KG1 (cell line): ENCODE measurements around the gene CCDC187.
"Not testable (repeated sequence)": the region's sequence is repeated elsewhere in the genome, so short reads cannot be mapped to it uniquely, and the experiment has no call there.

Experiments used
- DNase-seq: peaks from one replicate; lab custom pipeline; 2025; lab: John Stamatoyannopoulos, UW

The CCDC187 gene

GRCh38 chr9:136266641-136267040 lies 37.3 kb downstream of the CCDC187 start:
- DNase-seq: not testable (repeated sequence)

GRCh38 chr9:136265561-136266355 lies 38.1 kb downstream of the CCDC187 start:
- DNase-seq: no peak

- no peak for DNase-seq
Observed at GRCh38 chr9:136264441-136265405, 39.2 kb downstream of the CCDC187 start.

GRCh38 chr9:136264031-136264430 lies 39.9 kb downstream of the CCDC187 start:
- no peak for DNase-seq

- DNase-seq: no peak
Observed at GRCh38 chr9:136262671-136263178, 41.2 kb downstream of the CCDC187 start.

GRCh38 chr9:136261686-136262430 lies 42.0 kb downstream of the CCDC187 start:
- DNase-seq: no peak

GRCh38 chr9:136260936-136261472 lies 42.9 kb downstream of the CCDC187 start:
- no peak for DNase-seq

- no peak for DNase-seq
Observed at GRCh38 chr9:136260521-136260920, 43.4 kb downstream of the CCDC187 start.

GRCh38 chr9:136259836-136260235 lies 44.1 kb downstream of the CCDC187 start:
- DNase-seq: no peak

GRCh38 chr9:136259517-136259813 lies 44.4 kb downstream of the CCDC187 start:
- no peak for DNase-seq

GRCh38 chr9:136258786-136259516 lies 44.9 kb downstream of the CCDC187 start:
- no peak for DNase-seq

- no peak for DNase-seq
Observed at GRCh38 chr9:136258299-136258625, 45.6 kb downstream of the CCDC187 start.

- DNase-seq: no peak
Observed at GRCh38 chr9:136257381-136258298, 46.3 kb downstream of the CCDC187 start.

GRCh38 chr9:136255896-136256890 lies 47.7 kb downstream of the CCDC187 start:
- DNase-seq: no peak

GRCh38 chr9:136255166-136255538 lies 48.7 kb downstream of the CCDC187 start:
- no peak for DNase-seq

GRCh38 chr9:136254381-136255165 lies 49.3 kb downstream of the CCDC187 start:
- DNase-seq: no peak

- DNase-seq: no peak
Observed at GRCh38 chr9:136253246-136254130, 50.4 kb downstream of the CCDC187 start.
